ENCODE results near the gene C1QTNF6. TPM values are rescaled to one million over a fixed set of nuclear protein-coding genes. Genes with fewer than 3 reads are reported as not detected.
"Not testable (repeated sequence)": the region's sequence is repeated elsewhere in the genome, so short reads cannot be mapped to it uniquely, and the experiment has no call there.

Gene C1QTNF6
- polyA plus RNA-seq, 1 of the 3 experiments (the other 2 are of a cell fraction), result 47.7 TPM

DNA sequence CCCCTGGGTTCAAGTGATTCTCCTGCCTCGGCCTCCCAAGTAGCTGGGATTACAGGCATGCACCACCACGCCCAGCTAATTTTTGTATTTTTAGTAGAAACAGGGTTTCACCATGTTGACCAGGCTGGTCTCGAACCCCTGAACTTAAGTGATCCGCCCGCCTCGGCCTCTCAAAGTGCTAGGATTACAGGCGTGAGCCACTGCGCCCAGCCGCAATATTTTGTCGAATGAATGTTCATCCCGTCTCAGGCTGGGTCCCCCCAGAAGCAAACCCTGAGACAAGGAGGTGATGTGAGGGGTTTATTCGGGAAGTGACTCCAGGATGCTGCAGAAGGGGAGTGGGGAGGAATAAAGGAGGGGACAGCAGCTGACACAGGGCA, 45.3 kb upstream of the C1QTNF6 start:
- CTCF ChIA-PET, result interaction anchor here (5.9 kb wide), 1 partner anchor 27 kb away, joined by 52 read pairs; no protein-coding TSS in a partner anchor
- 90% methylated on average over 12 of the region's 12 CpGs for WGBS (ENCODE audit: low lambda C conversion rate)
- H3K4me3 ChIP-seq (ENCODE audit: low read depth in 2 of 2, low read length in 1 of 2); DNase-seq; H3K9me2 ChIP-seq; H2AFZ ChIP-seq (ENCODE audit: low read depth); H3K27ac ChIP-seq (ENCODE audit: low read depth in 2 of 2, low read length in 1 of 2); H3K36me3 ChIP-seq (replicated peaks in 1 of 2; ENCODE audit: control insufficient read depth in 1 of 2, insufficient read depth in 2 of 2, low read length in 1 of 2); H3K27me3 ChIP-seq (ENCODE audit: insufficient read depth); H3K9me3 ChIP-seq; H3K9ac ChIP-seq; H3K79me2 ChIP-seq (ENCODE audit: insufficient read depth); H4K20me1 ChIP-seq (ENCODE audit: insufficient read depth); H3K4me2 ChIP-seq; POLR2A ChIA-PET: not testable (repeated sequence)
- Histone ChIP-seq H3F3A (replicated peaks; ENCODE audit: insufficient read depth) (peaks cover 14% of the 10 kb centered on the region), H3K4me1 (ENCODE audit: control insufficient read depth in 1 of 2, insufficient read depth in 2 of 2, low read depth in 1 of 2, low read length in 1 of 2) (peaks cover 15 to 17% of the 10 kb centered on the region in 2 experiments; a peak in 3 of 4 replicates)

DNA sequence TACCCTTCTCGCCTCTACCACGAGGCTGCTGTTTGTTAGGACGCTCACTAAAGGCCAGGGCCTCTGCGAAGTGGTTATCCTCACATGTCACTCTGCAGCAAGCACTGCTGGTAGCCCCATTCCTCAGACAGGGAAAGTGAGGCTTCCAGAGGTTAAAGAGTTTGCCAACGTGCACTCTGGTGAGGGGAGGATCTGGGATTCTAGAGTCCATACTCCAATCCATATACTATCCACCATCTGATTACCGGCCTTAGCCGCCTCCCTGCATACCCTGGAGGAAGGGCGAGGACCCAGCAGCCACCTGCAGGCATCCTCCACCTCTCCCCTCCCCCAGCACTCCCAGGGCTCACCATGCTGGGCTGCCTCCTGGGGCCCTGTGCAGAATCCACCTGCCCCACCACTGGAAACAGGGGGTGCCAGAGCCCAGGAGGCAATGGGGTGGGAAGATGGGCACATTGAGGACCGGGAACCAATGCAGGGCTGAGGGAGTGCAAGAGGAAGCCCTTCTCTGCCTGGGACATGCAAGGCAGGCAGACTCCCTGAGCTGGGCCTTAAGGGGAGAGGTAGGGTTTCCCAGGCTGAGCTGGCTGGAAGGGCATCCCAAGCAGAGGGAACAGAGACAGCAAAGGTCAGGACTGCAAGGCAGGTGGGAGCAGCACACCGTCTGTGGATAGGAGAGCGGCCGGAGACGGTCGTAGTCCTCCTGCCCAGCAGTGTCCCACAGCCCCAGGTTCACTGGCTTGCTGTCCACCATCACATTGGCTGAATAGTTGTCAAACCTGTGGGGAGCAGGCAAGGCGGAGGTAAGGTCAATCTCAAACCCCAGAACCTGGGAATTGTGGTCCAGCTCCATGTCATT, 44.3 kb upstream of the C1QTNF6 start:
- no peaks in the 10 kb centered on the region for H3K36me3 ChIP-seq (replicated peaks in 1 of 2; ENCODE audit: control insufficient read depth in 1 of 2, insufficient read depth in 2 of 2, low read length in 1 of 2)
- H3F3A ChIP-seq (replicated peaks; ENCODE audit: insufficient read depth), result peaks cover 17% of the 10 kb centered on the region
- H3K27ac ChIP-seq (ENCODE audit: low read depth in 2 of 2, low read length in 1 of 2), result no peak overlapping the region
- POLR2A ChIA-PET, result no interaction called here
- H3K4me1 ChIP-seq (ENCODE audit: control insufficient read depth in 1 of 2, insufficient read depth in 2 of 2, low read depth in 1 of 2, low read length in 1 of 2), result peaks cover 15 to 22% of the 10 kb centered on the region in 2 experiments; a peak in 3 of 4 replicates
- H3K9me3 ChIP-seq, result no peaks in the 10 kb centered on the region
- no peaks in the 10 kb centered on the region for H3K79me2 ChIP-seq (ENCODE audit: insufficient read depth)
- no peaks in the 10 kb centered on the region for H3K9me2 ChIP-seq
- no peak overlapping the region for H2AFZ ChIP-seq (ENCODE audit: low read depth)
- no peaks in the 10 kb centered on the region for H4K20me1 ChIP-seq (ENCODE audit: insufficient read depth)
- H3K9ac ChIP-seq, result no peak overlapping the region
- CTCF ChIA-PET, result interaction anchor here (1.6 to 5.9 kb wide), 2 partner anchors 22 to 28 kb away, joined by 4 to 52 read pairs; no protein-coding TSS in a partner anchor
- 87% methylated on average over 12 of the region's 15 CpGs for WGBS (ENCODE audit: low lambda C conversion rate)
- H3K4me3 ChIP-seq (ENCODE audit: low read depth in 2 of 2, low read length in 1 of 2), result no peak overlapping the region
- TF ChIP-seq, protein P1, sequence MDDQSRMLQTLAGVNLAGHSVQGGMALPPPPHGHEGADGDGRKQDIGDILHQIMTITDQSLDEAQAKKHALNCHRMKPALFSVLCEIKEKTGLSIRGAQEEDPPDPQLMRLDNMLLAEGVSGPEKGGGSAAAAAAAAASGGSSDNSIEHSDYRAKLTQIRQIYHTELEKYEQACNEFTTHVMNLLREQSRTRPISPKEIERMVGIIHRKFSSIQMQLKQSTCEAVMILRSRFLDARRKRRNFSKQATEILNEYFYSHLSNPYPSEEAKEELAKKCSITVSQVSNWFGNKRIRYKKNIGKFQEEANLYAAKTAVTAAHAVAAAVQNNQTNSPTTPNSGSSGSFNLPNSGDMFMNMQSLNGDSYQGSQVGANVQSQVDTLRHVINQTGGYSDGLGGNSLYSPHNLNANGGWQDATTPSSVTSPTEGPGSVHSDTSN (IDR thresholded peaks at IDR 0.05), result no peak
- TF ChIP-seq ELF1 (IDR thresholded peaks at IDR 0.05), result no peak
- no peaks in the 10 kb centered on the region for H3K27me3 ChIP-seq (ENCODE audit: insufficient read depth)
- DNase-seq, result no peak
- H3K4me2 ChIP-seq, result no peak overlapping the region

- Histone ChIP-seq H3K4me2 (no peak overlapping the region), H2AFZ (ENCODE audit: low read depth) (no peak overlapping the region), H3K9me2 (no peaks in the 10 kb centered on the region), H3K79me2 (ENCODE audit: insufficient read depth) (no peaks in the 10 kb centered on the region), H3K4me1 (ENCODE audit: control insufficient read depth in 1 of 2, insufficient read depth in 2 of 2, low read depth in 1 of 2, low read length in 1 of 2) (peaks cover 15 to 22% of the 10 kb centered on the region in 2 experiments; a peak in 3 of 4 replicates), H3F3A (replicated peaks; ENCODE audit: insufficient read depth) (peaks cover 17% of the 10 kb centered on the region), H3K9ac (no peak overlapping the region), H4K20me1 (ENCODE audit: insufficient read depth) (no peaks in the 10 kb centered on the region), H3K4me3 (ENCODE audit: low read depth in 2 of 2, low read length in 1 of 2) (no peak overlapping the region), H3K27ac (ENCODE audit: low read depth in 2 of 2, low read length in 1 of 2) (no peak overlapping the region), H3K36me3 (replicated peaks in 1 of 2; ENCODE audit: control insufficient read depth in 1 of 2, insufficient read depth in 2 of 2, low read length in 1 of 2) (no peaks in the 10 kb centered on the region), H3K27me3 (ENCODE audit: insufficient read depth) (no peaks in the 10 kb centered on the region), H3K9me3 (no peaks in the 10 kb centered on the region)
- POLR2A ChIA-PET, result no interaction called here
- TF ChIP-seq TAF1 (IDR thresholded peaks at IDR 0.05; ENCODE audit: borderline replicate concordance, low read depth, low read length) (no peak), RXRA (IDR thresholded peaks at IDR 0.05; ENCODE audit: borderline replicate concordance, low read depth) (no peak), SMC3 (IDR thresholded peaks at IDR 0.05; ENCODE audit: low read depth, low read length) (no peak), NRF1 (IDR thresholded peaks at IDR 0.05; ENCODE audit: low read depth, low read length) (no peak), GATA2 (CRISPR knock-in tag; IDR thresholded peaks at IDR 0.05) (no peak), YY1 (IDR thresholded peaks at IDR 0.05; ENCODE audit: low read depth) (no peak), EZH2phosphoT487 (IDR thresholded peaks at IDR 0.05; ENCODE audit: borderline replicate concordance, low read depth) (no peak), TCF12 (IDR thresholded peaks at IDR 0.05) (no peak), USF2 (IDR thresholded peaks at IDR 0.05; ENCODE audit: borderline replicate concordance, low read depth, low read length) (no peak)
- TF ChIP-seq, protein P2, sequence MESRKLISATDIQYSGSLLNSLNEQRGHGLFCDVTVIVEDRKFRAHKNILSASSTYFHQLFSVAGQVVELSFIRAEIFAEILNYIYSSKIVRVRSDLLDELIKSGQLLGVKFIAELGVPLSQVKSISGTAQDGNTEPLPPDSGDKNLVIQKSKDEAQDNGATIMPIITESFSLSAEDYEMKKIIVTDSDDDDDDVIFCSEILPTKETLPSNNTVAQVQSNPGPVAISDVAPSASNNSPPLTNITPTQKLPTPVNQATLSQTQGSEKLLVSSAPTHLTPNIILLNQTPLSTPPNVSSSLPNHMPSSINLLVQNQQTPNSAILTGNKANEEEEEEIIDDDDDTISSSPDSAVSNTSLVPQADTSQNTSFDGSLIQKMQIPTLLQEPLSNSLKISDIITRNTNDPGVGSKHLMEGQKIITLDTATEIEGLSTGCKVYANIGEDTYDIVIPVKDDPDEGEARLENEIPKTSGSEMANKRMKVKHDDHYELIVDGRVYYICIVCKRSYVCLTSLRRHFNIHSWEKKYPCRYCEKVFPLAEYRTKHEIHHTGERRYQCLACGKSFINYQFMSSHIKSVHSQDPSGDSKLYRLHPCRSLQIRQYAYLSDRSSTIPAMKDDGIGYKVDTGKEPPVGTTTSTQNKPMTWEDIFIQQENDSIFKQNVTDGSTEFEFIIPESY (IDR thresholded peaks at IDR 0.05; ENCODE audit: borderline replicate concordance, low read depth), result no peak
- DNase-seq, result peak; percentile 12
- whole genome bisulfite sequencing (ENCODE audit: low lambda C conversion rate), result 91% methylated on average over 20 of the region's 21 CpGs
- CTCF ChIA-PET, result interaction anchor here (1.6 to 5.9 kb wide), 2 partner anchors 22 to 29 kb away, joined by 4 to 52 read pairs; no protein-coding TSS in a partner anchor
These were observed 43.5 kb upstream of the C1QTNF6 start for GRCh38 chr22:37231406-37232139.
